Gastroesophageal sphincter (tissue), 3 donors: ENCODE results near the gene LDLRAD4.

Experiments used
- CTCF ChIP-seq, 4 experiments: fragments of 200-600 bp in 2 of 4; fragments of 450-650 bp in 2 of 4; sonication (generic) in 1 of 4; IDR thresholded peaks; one replicate each; pipeline ENCODE4 v1.5.1; 2017 to 2019; ENCODE audit warnings: antibody characterized with exemption in 4 of 4, mild to moderate bottlenecking in 2 of 4, moderate library complexity in 2 of 4
- EP300 ChIP-seq: sonication (generic); formaldehyde crosslinking; IDR thresholded peaks from one replicate; pipeline ENCODE4 v1.6.1; 2017; ENCODE audit warnings: antibody characterized with exemption, mild to moderate bottlenecking
- POLR2A ChIP-seq, 2 donors: fragments of 450-650 bp; IDR thresholded peaks; one replicate each; pipeline ENCODE4 v1.6.1; 2017; ENCODE audit warnings: antibody characterized with exemption in 2 of 2, mild to moderate bottlenecking in 2 of 2, moderate library complexity in 1 of 2
- POLR2AphosphoS5 ChIP-seq: sonication (generic); formaldehyde crosslinking; IDR thresholded peaks from one replicate; pipeline ENCODE4 v1.6.1; 2017; ENCODE audit warnings: antibody characterized with exemption

DNA sequence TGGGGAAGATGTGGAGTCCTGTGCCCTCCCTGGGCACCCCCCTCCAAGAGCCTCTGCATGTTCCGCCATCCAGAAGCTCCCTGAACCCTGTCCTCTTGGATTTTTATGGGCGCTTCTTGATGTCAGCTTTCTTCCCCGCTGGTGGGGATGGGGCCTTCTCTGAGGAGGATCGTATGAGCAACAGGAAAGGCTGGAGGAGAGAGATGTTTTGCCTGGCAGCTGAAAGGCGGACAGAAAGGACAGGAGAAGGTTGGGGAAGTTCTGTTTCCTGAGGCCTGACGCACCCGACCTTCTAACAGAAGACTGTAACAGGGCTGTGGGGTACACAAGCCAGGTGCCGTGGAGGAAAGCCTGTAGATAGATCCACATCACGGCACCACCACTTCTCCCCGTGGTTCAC is 238.8 kb downstream of the LDLRAD4 start:
- TF ChIP-seq CTCF (IDR thresholded peaks at IDR 0.05) (no peak), POLR2AphosphoS5 (no peak), POLR2A (IDR thresholded peaks at IDR 0.05) (no peak), EP300 (no peak)
